Glomerular visceral epithelial cell (primary cell): ENCODE measurements around the gene EXOC3L1.

Experiments used
- DNase-seq: peaks from one replicate; pipeline ENCODE4 v3.0.0-alpha.2; 2016; ENCODE audit errors: extremely low spot score

Gene EXOC3L1, protein sequence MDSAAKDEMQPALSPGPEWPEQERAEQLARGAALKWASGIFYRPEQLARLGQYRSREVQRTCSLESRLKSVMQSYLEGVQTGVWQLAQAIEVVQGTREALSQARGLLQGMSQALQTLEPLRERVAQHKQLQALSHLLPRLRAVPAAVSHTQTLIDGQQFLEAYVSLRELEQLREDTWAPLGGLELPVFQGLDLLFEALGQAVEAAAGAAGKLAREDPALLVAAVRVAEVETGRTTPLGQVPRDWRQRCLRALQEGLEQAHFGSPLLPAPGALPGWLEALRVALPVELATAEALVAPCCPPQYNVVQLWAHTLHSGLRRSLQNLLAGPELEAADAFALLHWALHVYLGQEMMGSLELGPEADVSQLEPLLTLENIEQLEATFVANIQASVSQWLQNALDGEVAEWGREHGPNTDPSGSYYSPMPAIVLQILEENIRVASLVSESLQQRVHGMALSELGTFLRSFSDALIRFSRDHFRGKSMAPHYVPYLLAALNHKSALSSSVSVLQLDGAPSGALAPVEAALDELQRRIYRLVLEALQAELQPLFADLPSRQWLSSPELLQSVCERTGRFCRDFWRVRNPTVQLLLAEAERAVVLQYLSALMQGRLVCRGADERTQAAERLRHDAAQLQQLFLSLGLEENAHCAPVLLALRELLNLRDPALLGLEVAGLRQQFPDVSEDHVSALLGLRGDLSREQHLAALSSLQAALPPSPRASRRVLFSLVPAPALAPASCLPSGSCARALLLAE

DNA sequence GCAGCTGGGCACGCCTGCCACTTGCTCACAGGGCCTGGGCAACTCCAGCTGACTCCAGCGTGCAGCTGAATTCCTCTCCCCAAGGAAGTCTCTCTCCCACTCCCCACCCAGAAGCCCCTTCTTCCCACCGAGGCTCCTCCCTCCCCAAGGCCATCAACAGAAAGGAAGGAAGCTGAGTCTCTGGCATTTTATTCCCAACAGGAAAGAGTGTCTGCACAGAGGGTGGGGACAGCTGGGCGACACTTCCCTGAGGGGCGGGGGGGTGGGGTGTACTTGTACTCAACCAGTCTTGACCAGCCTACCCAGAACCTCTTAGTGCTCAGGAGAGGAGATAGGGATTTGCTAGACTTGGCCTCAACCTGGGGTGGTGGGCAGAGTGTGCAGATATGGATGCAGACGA is at the start of gene EXOC3L1:
TSS of gene EXOC3L1 (minus strand) at position 96 of the 400 bp plus-strand sequence. CDS start 460 bp downstream, outside the sequence.
- DNase-seq: no peak

DNA sequence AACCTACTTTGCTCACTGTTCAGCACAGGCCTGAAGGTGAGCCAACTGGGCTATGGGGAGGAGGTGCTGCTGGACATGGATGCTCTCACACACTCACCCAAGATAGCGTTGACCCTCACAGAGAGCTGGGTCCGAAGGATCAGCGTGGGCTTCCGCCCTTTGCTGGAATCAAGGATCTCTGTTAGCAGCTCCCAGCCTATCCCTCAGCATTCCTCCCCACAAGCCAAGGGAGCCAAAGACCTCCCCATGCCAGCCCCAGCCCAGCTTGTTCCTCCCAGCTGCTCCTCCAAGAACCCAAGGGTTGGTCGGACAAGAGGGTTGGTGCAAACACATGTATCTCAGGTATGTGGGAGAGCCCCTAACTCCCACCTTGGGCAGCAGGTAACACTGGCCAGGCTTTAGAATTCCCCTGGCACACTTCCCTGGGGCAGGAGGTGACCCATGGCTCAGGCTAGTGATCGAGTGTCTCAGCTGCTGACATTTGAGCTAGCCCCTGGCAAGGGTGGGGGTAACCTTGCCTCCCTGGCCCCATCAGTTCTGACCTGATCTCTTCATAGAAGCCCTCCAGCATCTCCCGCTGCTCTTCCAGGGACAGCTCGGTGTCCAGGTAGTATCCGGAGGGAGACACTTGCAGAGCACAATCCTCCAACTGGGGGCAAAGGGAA is 49.0 kb upstream of the EXOC3L1 start:
- DNase-seq: no peak

DNA sequence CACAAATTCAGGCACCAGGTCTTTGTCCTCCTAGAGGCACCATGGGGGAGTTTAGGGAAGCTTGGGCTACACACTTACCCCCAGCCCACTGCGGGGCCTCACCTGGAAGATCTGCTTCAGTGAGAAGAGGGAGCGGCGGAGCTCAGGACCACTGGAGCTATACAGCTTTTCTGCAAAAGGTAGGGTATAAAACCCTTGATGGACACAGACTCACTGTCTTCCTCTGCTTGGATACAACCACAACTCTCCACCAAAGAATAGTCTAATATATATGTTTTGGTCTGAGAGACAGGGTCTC is 48.3 kb upstream of the EXOC3L1 start:
- no peak for DNase-seq

DNA sequence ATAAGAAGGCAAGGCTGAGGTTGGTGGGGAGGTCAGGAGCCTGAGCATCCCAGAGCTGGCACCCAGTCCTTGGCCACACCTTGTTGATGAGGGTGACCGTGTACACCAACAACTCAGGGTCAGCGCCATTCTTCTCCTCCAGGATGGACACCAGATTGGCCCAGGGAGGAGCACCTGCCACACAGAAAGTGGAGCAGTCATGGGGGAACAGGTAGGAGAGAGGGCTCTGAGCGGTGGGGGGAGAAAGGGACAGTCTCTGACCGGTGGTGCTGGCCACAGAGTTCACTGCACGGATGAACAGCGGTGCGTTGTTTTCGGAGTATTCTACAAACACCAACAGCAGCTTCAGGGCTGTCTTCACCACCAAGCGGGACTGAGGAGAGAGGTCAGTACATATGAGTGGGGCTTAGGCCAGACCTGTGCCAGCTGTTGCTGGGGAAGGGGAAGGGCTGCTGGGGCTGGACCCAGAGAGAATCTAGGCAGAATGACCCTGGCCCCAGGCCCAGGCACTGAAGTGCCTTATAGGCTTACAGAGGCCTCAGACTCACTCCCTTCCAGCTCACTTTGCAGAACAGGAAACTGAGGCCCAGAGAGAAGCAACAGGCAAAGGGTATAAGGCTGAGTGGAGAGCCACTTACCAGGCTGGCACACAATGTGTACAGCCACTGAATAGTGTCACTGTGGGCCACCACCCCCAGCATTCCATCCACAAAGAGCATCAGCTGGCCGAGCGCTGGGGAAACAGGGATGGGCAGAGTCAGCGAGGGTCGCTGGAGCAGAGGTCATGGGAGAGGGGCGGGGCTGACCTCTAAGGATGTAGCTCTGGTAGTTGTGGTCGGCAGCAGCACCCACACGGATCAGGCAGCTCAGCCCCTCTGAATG is 47.7 kb upstream of the EXOC3L1 start:
- DNase-seq: no peak

DNA sequence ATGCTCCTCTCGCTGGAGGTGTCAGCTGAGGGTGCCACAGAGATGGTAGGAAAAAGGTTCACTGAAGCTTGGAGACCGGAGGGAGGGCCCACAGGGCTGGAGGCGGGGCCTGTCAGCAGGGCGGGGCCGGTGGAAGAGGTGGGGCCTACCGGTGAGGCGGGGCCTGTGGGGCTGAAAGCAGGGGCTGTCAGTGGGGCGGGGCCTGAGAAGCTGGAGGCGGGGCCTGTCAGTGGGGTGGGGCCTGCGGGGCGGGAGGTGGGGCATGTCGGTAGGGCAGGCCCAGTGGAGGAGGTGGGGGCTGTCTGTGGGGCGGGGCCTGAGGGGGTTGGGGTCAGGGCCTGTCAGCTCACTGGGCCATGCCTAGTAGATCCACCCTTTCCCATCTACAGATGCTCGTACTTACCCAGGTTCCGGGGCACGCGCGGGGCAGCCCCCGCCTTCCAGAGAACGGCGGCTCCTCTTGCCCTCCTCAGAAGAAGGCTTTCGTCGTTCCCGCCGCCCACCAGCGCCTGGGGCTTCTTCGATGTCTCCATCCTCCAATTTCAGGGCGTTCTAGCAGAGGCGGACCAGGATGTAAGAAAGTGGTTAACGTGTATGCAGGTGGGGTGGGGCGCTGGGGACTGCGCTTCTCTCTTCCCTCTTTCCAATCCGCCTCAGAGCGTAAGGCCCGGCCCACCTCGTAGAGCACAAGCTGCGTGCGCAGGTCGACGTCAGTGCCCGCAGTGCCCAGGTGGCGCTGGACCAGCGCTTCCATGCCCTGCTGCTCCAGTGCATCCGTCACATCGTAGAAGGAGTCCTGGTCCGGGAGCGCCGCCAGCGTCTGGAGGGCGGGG is 46.8 kb upstream of the EXOC3L1 start:
- DNase-seq: peak; percentile 45

DNA sequence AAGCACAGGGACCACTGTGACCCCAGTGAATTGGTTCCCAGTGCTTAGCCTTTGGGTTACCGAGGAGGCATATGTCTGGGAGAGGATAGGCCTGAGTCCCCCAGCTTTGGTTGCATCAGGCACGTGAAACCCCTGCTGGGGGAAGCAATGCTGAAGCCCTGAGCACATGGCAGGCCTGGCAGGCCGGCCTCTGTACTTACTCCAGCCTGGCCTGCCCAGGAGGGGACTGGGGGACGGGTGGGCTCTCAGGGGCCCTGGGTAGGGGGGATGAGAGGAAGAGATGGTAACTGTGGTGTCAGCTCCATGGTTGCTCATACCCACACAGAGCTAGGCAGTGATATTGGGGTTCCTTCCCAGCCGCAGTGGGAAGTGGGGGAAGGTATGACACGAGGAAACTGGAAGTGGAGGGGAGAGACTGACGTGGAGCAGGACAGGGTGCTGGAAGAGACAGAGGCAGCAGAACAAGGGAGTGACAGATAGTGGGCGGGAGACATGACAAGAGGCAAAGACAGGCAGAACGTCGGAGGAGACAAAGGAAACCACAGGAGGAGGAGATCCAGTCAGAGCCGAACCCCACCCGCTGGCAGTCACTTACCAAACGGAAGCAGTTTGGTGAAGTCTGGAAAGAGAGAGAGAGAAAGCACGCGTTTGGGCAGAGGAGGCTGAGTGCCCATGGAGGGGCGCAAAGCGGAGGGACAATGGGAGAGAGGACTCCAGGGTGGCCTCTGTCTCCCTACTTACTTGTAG is 46.1 kb upstream of the EXOC3L1 start:
- no peak for DNase-seq

DNA sequence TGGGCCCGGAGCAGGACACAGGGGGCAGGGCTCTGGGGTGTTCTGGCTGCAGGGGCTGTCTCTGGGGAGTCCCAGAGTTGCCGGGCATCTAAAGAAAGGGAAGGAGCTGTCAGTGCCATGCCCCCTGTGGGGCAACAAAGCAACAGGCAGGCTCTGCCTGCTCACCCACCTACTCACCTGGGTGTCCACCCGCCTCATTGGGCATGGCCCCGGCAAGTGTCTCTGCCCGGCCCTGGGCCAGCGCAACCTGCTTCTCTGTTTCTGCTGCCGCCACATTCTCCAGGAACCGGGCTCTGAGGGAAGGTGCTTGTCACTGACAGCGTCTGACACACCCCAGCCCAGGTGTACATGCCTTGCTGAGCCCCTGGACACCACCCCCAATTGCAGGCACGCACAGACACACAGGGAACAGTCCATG is 44.3 kb upstream of the EXOC3L1 start:
- DNase-seq: no peak

DNA sequence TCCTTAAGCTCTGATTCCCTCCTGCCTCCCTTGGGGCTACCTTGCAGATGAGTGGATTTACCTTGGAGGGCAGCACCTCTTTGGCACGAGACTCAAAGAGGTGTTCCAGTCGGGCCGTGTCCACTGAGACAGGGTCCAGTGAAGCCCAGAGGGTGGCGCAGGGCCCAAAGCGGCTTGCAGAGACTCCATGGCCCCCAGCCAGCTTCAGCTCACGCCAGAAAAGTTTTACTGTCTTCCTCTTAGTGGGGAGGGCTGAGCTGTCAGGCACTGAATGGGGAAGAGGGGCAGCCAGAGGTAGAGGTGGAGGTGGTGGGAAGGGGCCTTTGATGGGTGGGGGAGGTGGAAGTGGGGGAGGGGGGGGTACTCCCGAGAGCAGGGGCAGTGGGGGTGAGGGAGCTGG is 43.7 kb upstream of the EXOC3L1 start:
- no peak for DNase-seq

DNA sequence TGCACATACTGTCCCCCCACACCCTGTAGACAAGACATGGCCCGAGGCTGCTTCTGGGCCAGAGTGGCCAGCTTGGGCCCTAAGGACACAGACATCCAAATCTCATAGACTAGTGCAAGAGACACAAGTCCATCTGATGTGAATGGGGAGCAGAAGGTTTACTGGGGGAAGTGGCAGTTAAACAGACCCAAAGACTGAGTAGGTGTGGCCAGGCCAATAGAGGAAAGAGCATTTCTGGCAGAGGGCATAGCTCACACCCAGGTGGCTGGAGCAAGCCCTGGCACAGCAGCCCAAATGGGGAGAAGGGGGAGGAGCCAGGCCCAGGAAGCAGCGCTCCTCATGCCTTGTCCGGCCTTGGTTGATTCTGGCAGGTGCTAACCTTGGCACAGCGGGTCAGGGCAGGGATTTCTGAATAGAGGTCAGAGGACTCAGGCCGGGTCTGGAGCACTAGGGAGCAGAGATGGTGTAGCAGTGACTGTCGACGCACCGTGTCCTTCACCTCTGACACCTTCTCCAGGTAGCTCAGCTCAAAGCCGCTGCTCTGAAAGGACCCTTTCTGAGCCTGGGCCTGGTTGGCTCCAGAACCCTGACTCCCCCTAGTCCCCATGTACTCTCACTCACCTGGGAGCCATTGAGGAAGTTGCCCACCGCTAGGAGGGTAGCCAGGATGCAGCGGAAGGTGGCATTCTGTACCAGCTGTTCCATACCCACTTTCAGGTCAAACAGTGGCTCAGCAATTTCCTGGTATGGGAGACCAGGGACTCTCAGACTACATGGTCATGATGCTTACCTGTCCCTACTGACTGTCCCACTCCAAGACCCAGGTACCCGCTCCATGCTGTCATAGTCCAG is 41.1 kb upstream of the EXOC3L1 start:
- DNase-seq: no peak

DNA sequence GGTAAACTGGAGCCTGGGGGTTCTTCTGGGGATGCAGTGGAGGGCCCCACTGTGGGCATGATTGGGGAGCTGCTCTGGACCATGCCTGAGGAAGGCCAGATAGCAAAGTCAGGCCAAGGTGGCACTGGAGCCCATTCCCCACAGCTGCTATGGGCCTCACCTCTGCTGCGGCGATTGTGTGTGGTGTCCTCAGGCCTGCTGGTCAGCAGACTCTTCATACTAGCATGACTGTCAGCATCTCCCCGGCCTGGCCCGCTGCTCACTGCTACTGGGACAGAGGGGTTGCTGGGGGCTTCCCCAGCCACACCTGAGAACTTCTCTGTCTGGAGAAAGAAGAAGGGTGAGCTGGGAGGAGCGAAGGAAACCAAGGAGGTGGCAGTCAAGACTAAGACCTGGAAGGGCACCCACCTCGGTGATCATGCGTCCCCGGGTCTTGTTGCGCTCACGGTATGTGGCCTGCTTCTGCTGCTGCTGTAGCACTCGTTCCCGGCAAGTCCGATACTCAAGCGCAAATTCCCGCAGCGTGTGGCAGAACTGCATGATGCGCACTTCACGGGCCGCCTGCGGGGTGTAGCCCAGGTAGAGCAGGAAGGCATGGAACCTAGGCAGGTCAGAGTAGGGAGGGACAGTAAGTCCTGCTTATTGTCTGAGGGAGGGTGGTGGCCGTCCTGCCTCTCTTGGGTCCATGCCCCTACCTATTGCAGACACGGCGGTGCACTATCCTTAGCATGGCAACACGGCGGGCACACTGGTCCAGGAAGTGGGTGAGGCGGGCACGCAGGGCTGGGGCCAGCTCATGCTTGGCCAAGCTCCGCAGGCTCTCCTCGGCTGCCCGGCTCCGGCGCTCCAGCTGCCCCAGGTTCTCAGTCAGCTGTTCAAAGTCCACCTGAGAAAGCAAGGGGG is 40.2 kb upstream of the EXOC3L1 start:
- DNase-seq: no peak

DNA sequence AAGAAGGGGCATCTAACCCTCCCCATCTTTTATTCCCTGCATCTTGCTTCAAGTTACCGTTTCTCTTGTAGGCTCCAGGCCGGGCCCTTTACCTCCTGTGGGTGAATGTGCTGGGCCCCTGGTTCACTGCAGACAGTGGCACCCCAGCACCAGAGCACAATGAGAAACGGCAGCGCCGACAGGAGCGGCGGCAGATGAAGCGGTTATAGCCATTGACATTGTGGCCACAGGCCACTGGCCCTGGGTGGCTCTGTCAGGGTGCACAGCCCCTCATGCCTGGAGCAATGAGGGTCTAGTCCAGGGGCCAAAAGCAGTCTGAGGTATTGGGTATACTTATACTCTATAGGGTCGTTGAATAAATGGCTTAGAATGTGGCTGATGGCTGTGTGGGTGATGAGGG is 39.0 kb upstream of the EXOC3L1 start:
- no peak for DNase-seq

DNA sequence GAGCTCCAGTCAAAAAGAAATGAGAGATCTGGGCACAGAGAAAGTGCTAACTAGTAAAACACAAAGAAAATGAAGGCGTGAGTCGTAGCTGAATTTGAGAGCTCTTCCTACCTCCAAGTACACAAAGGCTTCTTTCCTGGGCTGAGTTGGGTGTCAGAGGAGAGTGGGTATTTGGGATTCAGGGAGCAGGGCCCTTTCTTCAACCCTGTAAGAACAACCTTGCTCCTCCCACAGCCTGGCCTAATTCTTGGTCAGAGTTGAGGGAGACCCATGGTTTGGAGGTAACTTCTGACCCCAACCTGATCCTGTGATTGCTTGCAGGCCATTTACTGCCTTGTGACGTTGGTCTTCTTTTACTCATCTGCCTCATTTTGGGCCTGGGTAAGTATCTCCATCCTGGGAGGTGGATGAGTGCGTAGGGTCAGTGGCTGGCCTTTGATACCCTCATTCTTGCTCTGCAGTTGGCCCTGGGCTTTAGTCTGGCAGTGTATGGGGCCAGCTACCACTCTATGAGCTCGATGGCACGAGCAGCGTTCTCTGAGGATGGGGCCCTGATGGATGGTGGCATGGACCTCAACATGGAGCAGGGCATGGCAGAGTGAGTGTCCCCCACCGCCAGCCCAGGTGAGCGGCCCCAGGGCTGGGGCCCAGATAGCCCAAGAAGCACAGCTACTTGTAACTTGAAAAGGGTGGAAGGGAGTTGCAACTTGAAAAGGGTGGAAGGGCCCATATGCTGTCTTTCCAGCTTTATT is 38.3 kb upstream of the EXOC3L1 start:
- DNase-seq: no peak

DNA sequence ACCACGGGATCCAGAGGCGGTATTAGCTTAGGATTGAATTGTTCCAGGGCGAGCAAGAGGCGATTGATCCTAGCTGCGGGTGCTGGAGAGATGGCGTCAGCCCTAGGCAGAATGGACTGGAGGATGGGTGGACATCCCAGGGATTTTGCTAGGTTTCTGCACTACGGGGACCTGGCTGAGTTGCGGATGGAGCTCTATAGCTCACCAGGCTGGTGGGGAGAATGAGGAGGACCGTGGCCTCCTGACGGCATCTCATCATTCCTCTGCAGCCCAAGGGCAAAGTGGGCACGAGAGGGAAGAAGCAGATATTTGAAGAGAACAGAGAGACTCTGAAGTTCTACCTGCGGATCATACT is 37.6 kb upstream of the EXOC3L1 start:
- DNase-seq: no peak

DNA sequence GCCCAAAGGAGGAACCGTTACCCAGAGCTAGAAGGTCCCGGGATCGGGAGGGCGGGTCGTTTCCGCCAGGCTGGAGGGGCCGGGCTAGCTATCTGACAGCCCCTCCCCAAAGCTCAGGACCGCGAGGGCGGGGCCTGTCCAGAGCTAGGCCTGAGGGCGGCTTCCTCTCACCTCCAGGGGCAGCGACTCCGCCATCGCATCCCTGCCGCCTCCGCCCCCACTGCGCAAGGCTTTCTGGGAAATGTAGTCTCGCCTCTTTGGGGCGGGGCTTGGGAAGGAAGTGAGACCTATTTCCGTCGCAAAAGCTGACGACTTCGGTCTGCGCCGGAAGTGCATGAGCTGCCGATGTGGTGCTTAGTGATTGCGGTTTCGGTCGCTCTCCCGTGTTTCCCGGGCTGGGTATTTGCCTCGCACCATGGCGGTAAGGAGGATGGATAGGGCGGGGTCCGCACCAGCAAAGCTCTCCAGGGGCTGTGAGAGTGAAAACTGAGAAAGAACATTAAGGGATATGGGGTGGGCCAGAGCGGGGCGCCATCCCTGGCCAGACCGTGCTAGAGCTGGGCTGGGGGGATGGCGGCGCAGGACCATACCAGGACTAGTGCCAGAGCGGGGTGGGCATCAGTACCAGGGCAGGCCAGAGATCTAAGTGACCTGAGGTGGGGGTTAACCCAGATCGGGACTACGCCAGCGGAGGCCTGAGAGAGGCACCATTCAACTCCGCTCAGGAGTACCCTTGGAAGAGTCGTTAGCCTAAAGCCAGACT is 37.0 kb upstream of the EXOC3L1 start, which contains the start of gene TMEM208:
TSS of gene TMEM208 (plus strand) at position 327 of the 763 bp plus-strand sequence. CDS start at position 416, 89 bp downstream.
- peak; percentile 98 for DNase-seq

DNA sequence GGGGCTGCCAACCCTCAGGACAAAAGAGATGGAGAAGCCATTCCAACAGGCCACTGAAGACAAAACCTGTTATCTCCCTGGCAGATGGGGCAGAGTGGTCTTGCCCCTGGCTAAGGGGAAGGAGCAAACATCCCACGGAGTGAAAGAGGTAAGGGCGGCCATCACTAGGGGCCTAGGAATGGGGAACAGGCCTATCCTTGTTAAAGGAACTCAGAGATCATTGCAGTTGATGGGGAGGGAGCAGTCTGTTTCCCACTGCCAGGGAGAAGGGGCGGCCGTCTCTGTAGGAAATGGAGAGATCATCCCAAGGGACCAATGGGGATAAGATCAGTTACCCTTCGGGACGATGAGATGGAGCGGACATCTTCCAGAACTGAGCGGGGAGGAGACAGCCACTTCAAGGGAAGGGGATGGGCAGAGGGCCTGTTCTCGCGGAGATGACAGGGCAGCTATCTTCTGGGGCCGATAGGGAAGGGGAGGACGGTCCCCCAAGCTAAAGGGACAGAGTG is 36.4 kb upstream of the EXOC3L1 start:
- DNase-seq: no peak

DNA sequence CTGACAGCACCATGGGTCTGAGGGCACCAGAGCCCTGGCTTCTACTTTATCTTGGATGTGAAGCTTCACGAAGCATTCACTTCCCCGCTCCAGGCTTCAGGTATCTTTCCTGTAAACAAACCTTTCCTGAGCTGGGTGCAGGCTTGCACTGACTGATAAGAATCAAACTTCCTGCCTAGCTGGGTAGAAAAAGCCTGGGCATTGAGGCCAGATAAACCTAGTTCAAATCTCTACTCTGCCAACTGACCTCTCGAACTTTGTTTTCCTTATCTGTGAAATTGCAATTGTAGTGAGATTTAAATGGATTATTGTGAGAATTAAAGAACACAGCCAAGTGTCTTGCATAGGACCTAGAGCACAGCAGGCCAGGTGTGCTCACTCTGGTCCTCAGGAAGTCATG is 34.1 kb upstream of the EXOC3L1 start:
- no peak for DNase-seq
